OCI-LY7 (cell line): ENCODE data around the gene MAP7D1. TPM values are rescaled to one million over a fixed set of nuclear protein-coding genes. Genes with fewer than 3 reads are reported as not detected.

Experiments used
- BruUV-seq: library from RNA; stranded (reverse); fragments of 400-500 nt; replicated peaks from 2 replicates; lab custom pipeline; 2021; lab: Mats Ljungman, UMichigan
- CTCF ChIA-PET: fragments of 300-600 bp; sonication (Branson Sonifier 250); formaldehyde crosslinking; loops from one replicate; lab custom pipeline; 2022; ENCODE audit warnings: antibody characterized with exemption; ENCODE audit not compliant: unreplicated experiment; lab: Charles Lee
- POLR2A ChIA-PET: fragments of 300-600 bp; sonication (Branson Sonifier 250); formaldehyde crosslinking; loops from one replicate; lab custom pipeline; 2022; ENCODE audit warnings: antibody characterized with exemption; lab: Charles Lee
- DNase-seq: peaks from one replicate; pipeline ENCODE4 v3.0.0-alpha.2; 2015; ENCODE audit warnings: low spot score
- H2AFZ ChIP-seq: fragments of 200-600 bp; sonication (generic), shearing (Covaris generic); 2 replicates; pipeline ENCODE4 v1.6.1; 2014; ENCODE audit warnings: mild to moderate bottlenecking, antibody characterized with exemption, low read length, moderate library complexity
- H3K27ac ChIP-seq: fragments of 200-600 bp; sonication (generic); 2 replicates; pipeline ENCODE4 v1.5.1; 2014; ENCODE audit warnings: mixed run types, low read depth, mild to moderate bottlenecking, moderate library complexity, low read length, inconsistent platforms; ENCODE audit not compliant: poor library complexity, severe bottlenecking
- H3K36me3 ChIP-seq: fragments of 200-600 bp; sonication (generic); 2 replicates; pipeline ENCODE4 v1.6.1; 2014; ENCODE audit warnings: mild to moderate bottlenecking, antibody characterized with exemption, low read length, moderate library complexity, mixed read lengths; ENCODE audit not compliant: insufficient read depth
- H3K4me1 ChIP-seq: fragments of 200-600 bp; sonication (generic); 2 replicates; pipeline ENCODE4 v1.5.1; 2014; ENCODE audit warnings: mild to moderate bottlenecking, low read length; ENCODE audit not compliant: insufficient read depth, poor library complexity, severe bottlenecking
- H3K4me2 ChIP-seq: fragments of 200-600 bp; sonication (generic); 2 replicates; pipeline ENCODE4 v1.6.1; 2014; ENCODE audit warnings: mild to moderate bottlenecking, low read length
- H3K4me3 ChIP-seq: fragments of 200-600 bp; sonication (generic); 2 replicates; pipeline ENCODE4 v1.5.1; 2014; ENCODE audit warnings: mild to moderate bottlenecking, low read depth, low read length; ENCODE audit not compliant: poor library complexity, severe bottlenecking
- H3K79me2 ChIP-seq: fragments of 200-600 bp; sonication (generic); 2 replicates; pipeline ENCODE4 v1.6.1; 2016; ENCODE audit warnings: low read depth, mild to moderate bottlenecking, low read length, moderate library complexity, mixed read lengths; ENCODE audit not compliant: insufficient read depth
- H3K9me2 ChIP-seq: fragments of 200-600 bp; sonication (generic); 2 replicates; pipeline ENCODE4 v1.6.1; 2016; ENCODE audit warnings: mild to moderate bottlenecking, low read length, mixed read lengths; ENCODE audit not compliant: insufficient read depth
- H3K9me3 ChIP-seq: fragments of 200-600 bp; sonication (generic); 2 replicates; pipeline ENCODE4 v1.6.1; 2014; ENCODE audit warnings: mild to moderate bottlenecking, mixed run types, low read length, mixed read lengths
- H4K20me1 ChIP-seq: fragments of 200-600 bp; sonication (generic); 2 replicates; pipeline ENCODE4 v1.6.1; 2014; ENCODE audit warnings: mild to moderate bottlenecking, antibody characterized with exemption, low read length, moderate library complexity, mixed read lengths; ENCODE audit not compliant: insufficient read depth
- EZH2phosphoT487 ChIP-seq: fragments of 200-600 bp; sonication (generic); IDR thresholded peaks from 2 replicates; pipeline ENCODE4 v1.6.1; 2018; ENCODE audit warnings: low read depth, borderline replicate concordance, mild to moderate bottlenecking, mixed run types, antibody characterized with exemption, low read length, moderate library complexity, mixed read lengths
- intact Hi-C: fragments of 100-400 bp; cut with micrococcal nuclease; formaldehyde crosslinking; loops from one replicate; pipeline ENCODE4 v1.10.0; 2022; ENCODE audit not compliant: unreplicated experiment
- total RNA-seq, 2 experiments: library from RNA; depleted of rRNA in 1 of 2; stranded (reverse); fragments of >200 nt in 1 of 2; shearing (Covaris generic) in 1 of 2; gene quantifications; 2 replicates each; pipeline ENCODE4 v1.2.3, GENCODE V29; 2014 to 2022
- TF ChIP-seq, protein P1 (sequence below): fragments of 200-600 bp; sonication (generic); conservative IDR thresholded peaks from 2 replicates; pipeline ENCODE4 v1.5.1; 2014; ENCODE audit warnings: mild to moderate bottlenecking, antibody characterized with exemption, low read length, moderate library complexity, mixed read lengths

The MAP7D1 gene
- total RNA-seq, 2 experiments from 2014 or later: 61.2 to 101 TPM

DNA sequence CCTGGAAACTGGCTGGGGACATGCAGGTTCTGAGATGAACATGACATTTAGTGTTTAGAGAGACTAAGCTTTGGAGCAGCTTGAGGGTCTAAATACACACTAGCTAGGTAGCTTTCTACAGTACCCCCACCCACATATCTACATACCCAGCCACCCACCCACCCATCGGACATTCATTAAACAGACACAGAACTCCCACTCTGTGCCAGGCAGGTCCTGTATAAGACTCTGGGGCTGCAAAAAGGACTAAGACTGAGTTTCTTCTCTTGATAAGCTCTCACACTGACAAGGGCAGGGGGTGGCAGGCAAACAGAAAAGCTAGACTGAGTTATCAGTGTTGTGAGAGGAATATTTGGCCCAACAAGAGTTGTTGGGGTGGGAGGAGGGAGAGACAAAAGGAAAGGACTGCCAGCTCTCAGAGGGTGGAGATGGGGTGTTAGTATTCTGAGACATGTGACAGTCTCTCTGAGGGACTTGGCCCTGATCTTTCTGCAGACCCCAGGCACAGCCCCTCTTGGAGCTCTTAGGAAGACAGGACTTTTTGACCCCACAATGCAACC is 6.8 kb downstream of the MAP7D1 start:
- TF ChIP-seq EZH2phosphoT487: no peak
- TF ChIP-seq, protein P1, sequence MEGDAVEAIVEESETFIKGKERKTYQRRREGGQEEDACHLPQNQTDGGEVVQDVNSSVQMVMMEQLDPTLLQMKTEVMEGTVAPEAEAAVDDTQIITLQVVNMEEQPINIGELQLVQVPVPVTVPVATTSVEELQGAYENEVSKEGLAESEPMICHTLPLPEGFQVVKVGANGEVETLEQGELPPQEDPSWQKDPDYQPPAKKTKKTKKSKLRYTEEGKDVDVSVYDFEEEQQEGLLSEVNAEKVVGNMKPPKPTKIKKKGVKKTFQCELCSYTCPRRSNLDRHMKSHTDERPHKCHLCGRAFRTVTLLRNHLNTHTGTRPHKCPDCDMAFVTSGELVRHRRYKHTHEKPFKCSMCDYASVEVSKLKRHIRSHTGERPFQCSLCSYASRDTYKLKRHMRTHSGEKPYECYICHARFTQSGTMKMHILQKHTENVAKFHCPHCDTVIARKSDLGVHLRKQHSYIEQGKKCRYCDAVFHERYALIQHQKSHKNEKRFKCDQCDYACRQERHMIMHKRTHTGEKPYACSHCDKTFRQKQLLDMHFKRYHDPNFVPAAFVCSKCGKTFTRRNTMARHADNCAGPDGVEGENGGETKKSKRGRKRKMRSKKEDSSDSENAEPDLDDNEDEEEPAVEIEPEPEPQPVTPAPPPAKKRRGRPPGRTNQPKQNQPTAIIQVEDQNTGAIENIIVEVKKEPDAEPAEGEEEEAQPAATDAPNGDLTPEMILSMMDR: no peak
- no peak for DNase-seq
- intact Hi-C loops: no loop called here
- H4K20me1 ChIP-seq: peaks cover 10% of the 10 kb centered on the region; the same call in 1 of the 2 replicates
- H2AFZ ChIP-seq: no peak overlapping the region
- H3K4me1 ChIP-seq: peaks cover 73% of the 10 kb centered on the region
- H3K36me3 ChIP-seq: peaks cover 35% of the 10 kb centered on the region; the same call in 1 of the 2 replicates
- ChIA-PET POLR2A (interaction anchor here (0.9 to 2.5 kb wide), 4 partner anchors 13 to 46 kb away, joined by 3 to 13 read pairs (median 5); partner anchors contain the start of gene TRAPPC3), CTCF (no interaction called here)
- H3K79me2 ChIP-seq: peaks cover 92% of the 10 kb centered on the region
- H3K4me3 ChIP-seq: no peak overlapping the region
- H3K4me2 ChIP-seq: peak overlapping the region; percentile 89
- H3K27ac ChIP-seq: peak overlapping the region; percentile 87
- H3K9me3 ChIP-seq: no peaks in the 10 kb centered on the region
- BruUV-seq: no TSS peak
- no peaks in the 10 kb centered on the region for H3K9me2 ChIP-seq

DNA sequence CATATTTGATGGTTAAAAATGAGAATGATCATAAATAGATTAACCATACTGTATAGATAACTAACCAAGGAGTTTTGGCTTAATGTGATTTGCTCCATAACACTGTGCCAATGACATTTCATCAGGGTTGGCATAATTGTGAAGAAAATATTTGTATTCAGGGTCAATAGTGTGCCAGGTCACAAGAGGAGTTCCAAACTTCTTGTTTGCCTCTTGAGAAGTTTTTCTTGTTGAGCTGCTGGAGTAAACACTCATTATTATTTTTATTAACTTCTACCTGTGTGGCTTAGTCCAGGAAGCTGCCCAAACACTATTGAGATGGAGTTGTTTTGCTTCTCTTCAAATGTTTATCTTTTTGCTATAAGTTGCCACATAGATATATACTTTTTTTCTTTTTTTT is 7.5 kb downstream of the MAP7D1 start:
- H3K9me2 ChIP-seq: no peaks in the 10 kb centered on the region
- POLR2A ChIA-PET: interaction anchor here (0.8 to 1.2 kb wide), 3 partner anchors 13 to 25 kb away, joined by 3 to 5 read pairs (median 3); no protein-coding TSS in a partner anchor
- intact Hi-C loops: no loop called here
- no peak for TF ChIP-seq EZH2phosphoT487
- TF ChIP-seq, protein P1: no peak
- peaks cover 66% of the 10 kb centered on the region for H3K4me1 ChIP-seq
- H3K79me2 ChIP-seq: peaks cover 89% of the 10 kb centered on the region
- 0 out of 2 replicates have a peak, but pooled peaks cover 6% of the 10 kb centered on the region for H4K20me1 ChIP-seq
- no peaks in the 10 kb centered on the region for H3K9me3 ChIP-seq
- no peak overlapping the region for H3K4me3 ChIP-seq
- no peak overlapping the region for H2AFZ ChIP-seq
- no peak for DNase-seq
- no peak overlapping the region for H3K27ac ChIP-seq
- CTCF ChIA-PET: no interaction called here
- no peak overlapping the region for H3K4me2 ChIP-seq
- BruUV-seq: no TSS peak
- peaks cover 38% of the 10 kb centered on the region; the same call in 1 of the 2 replicates for H3K36me3 ChIP-seq

- Histone ChIP-seq H3K79me2 (peaks cover 79% of the 10 kb centered on the region), H3K4me3 (no peak overlapping the region), H2AFZ (no peak overlapping the region), H3K27ac (no peak overlapping the region), H3K9me3 (no peaks in the 10 kb centered on the region), H4K20me1 (0 out of 2 replicates have a peak, but pooled peaks cover 3% of the 10 kb centered on the region), H3K9me2 (no peaks in the 10 kb centered on the region), H3K4me1 (peaks cover 59% of the 10 kb centered on the region), H3K36me3 (peaks cover 36% of the 10 kb centered on the region; the same call in 1 of the 2 replicates), H3K4me2 (0 out of 2 replicates have a peak overlapping the region, but pooled peaks have one; percentile 5)
- no TSS peak for BruUV-seq
- TF ChIP-seq EZH2phosphoT487: no peak
- TF ChIP-seq, protein P1: no peak
- ChIA-PET POLR2A (no interaction called here), CTCF (no interaction called here)
- intact Hi-C loops: no loop called here
- DNase-seq: no peak
Measured at GRCh38 chr1:36164361-36164760, 8.4 kb downstream of the MAP7D1 start.
